IMR-90 (cell line): ENCODE results near the gene ZNF280B. TPM values are rescaled to one million over a fixed set of nuclear protein-coding genes. Genes with fewer than 3 reads are reported as not detected.

Experiments
- ATAC-seq: fragments of 200-7000 bp; cut with Tn5 transposase; 2 replicates; pipeline ENCODE4 v1.9.1; 2020; ENCODE audit warnings: low read depth, mild to moderate bottlenecking, moderate library complexity
- BruUV-seq: library from RNA; stranded (reverse); fragments of 400-500 nt; replicated peaks from 2 replicates; lab custom pipeline; 2021; lab: Mats Ljungman, UMichigan
- CTCF ChIA-PET: fragments of 300-600 bp; formaldehyde crosslinking; extraction: SDS; loops from one replicate; lab custom pipeline; 2021; ENCODE audit warnings: antibody characterized with exemption; lab: Yijun Ruan, JAX
- POLR2A ChIA-PET: fragments of 300-600 bp; sonication (Branson Sonifier 250); formaldehyde crosslinking; loops from one replicate; lab custom pipeline; 2022; ENCODE audit warnings: antibody characterized with exemption; ENCODE audit not compliant: unreplicated experiment; lab: Charles Lee
- DNase-seq: peaks from one replicate; pipeline ENCODE4 v3.0.0; 2013
- H2AFZ ChIP-seq: replicated peaks from 2 replicates; pipeline ENCODE3; 2013; ENCODE audit warnings: low read length, mild to moderate bottlenecking; ENCODE audit not compliant: poor library complexity
- H2AK5ac ChIP-seq: 2 replicates; pipeline ENCODE4 v1.6.1; 2013; ENCODE audit warnings: low read depth, low read length, inconsistent platforms
- H2AK9ac ChIP-seq: replicated peaks from 2 replicates; pipeline ENCODE3; 2013; ENCODE audit warnings: mild to moderate bottlenecking, low read depth, low read length, moderate library complexity; ENCODE audit not compliant: poor library complexity
- H2BK120ac ChIP-seq: 2 replicates; pipeline ENCODE4 v1.6.1; 2013; ENCODE audit warnings: low read depth, low read length, inconsistent platforms
- H2BK15ac ChIP-seq: 3 replicates; pipeline ENCODE4 v1.6.1; 2013; ENCODE audit warnings: low read depth, low read length, inconsistent platforms
- H2BK20ac ChIP-seq: 2 replicates; pipeline ENCODE4 v1.6.1; 2013; ENCODE audit warnings: low read depth, mild to moderate bottlenecking, inconsistent platforms, low read length, moderate library complexity
- H2BK5ac ChIP-seq: 2 replicates; pipeline ENCODE4 v1.6.1; 2013; ENCODE audit warnings: mild to moderate bottlenecking, low read depth, low read length, inconsistent platforms; ENCODE audit not compliant: poor library complexity, severe bottlenecking
- H3K14ac ChIP-seq: replicated peaks from 2 replicates; pipeline ENCODE4 v1.6.1; 2013; ENCODE audit warnings: low read depth, low read length, inconsistent platforms
- H3K18ac ChIP-seq: 2 replicates; pipeline ENCODE4 v1.6.1; 2013; ENCODE audit warnings: low read depth, low read length, control low read depth
- H3K23ac ChIP-seq: 2 replicates; pipeline ENCODE4 v1.6.1; 2013; ENCODE audit warnings: low read depth, low read length, inconsistent platforms
- H3K27ac ChIP-seq: 2 replicates; pipeline ENCODE4 v1.5.1; 2013; ENCODE audit warnings: mild to moderate bottlenecking, control low read depth, low read length; ENCODE audit not compliant: insufficient read depth
- H3K27me3 ChIP-seq: 2 replicates; pipeline ENCODE4 v1.6.1; 2013; ENCODE audit warnings: low read length; ENCODE audit not compliant: control insufficient read depth, insufficient read depth
- H3K36me3 ChIP-seq: 2 replicates; pipeline ENCODE4 v1.6.1; 2013; ENCODE audit warnings: low read length, mixed read lengths; ENCODE audit not compliant: control insufficient read depth, insufficient read depth
- H3K4ac ChIP-seq: 2 replicates; pipeline ENCODE4 v1.6.1; 2013; ENCODE audit warnings: low read depth, low read length, inconsistent platforms
- H3K4me1 ChIP-seq: 2 replicates; pipeline ENCODE4 v1.6.1; 2013; ENCODE audit warnings: low read length, mixed read lengths; ENCODE audit not compliant: control insufficient read depth, insufficient read depth
- H3K4me2 ChIP-seq: 2 replicates; pipeline ENCODE4 v1.6.1; 2013; ENCODE audit warnings: low read depth, mild to moderate bottlenecking, control low read depth, low read length, moderate library complexity
- H3K4me3 ChIP-seq: 2 replicates; pipeline ENCODE4 v1.5.1; 2013; ENCODE audit warnings: low read depth, mild to moderate bottlenecking, control low read depth, low read length, moderate library complexity; ENCODE audit not compliant: insufficient read depth
- H3K56ac ChIP-seq: 2 replicates; pipeline ENCODE4 v1.6.1; 2013; ENCODE audit warnings: low read length, inconsistent platforms; ENCODE audit not compliant: insufficient read depth; ENCODE audit errors: extremely low read depth
- H3K79me1 ChIP-seq, 2 experiments: 2 replicates each; pipeline ENCODE4 v1.6.1; 2013; ENCODE audit warnings: low read length in 2 of 2, inconsistent platforms in 1 of 2, low read depth in 1 of 2
- H3K9ac ChIP-seq: 2 replicates; pipeline ENCODE4 v1.6.1; 2013; ENCODE audit warnings: low read depth, low read length, control low read depth
- H3K9me1 ChIP-seq: 2 replicates; pipeline ENCODE4 v1.6.1; 2013; ENCODE audit warnings: low read length, inconsistent platforms; ENCODE audit not compliant: insufficient read depth
- H3K9me3 ChIP-seq: 2 replicates; pipeline ENCODE4 v1.6.1; 2013; ENCODE audit warnings: low read length; ENCODE audit not compliant: control insufficient read depth, insufficient read depth
- H4K20me1 ChIP-seq: 2 replicates; pipeline ENCODE4 v1.6.1; 2013; ENCODE audit warnings: low read length, inconsistent platforms; ENCODE audit not compliant: insufficient read depth
- H4K5ac ChIP-seq: 2 replicates; pipeline ENCODE4 v1.6.1; 2013; ENCODE audit warnings: mild to moderate bottlenecking, low read depth, low read length, control low read depth
- H4K8ac ChIP-seq, 2 experiments: 2 replicates each; pipeline ENCODE4 v1.6.1; 2013; ENCODE audit warnings: low read depth in 2 of 2, low read length in 2 of 2, control low read depth in 1 of 2, inconsistent platforms in 1 of 2
- H4K91ac ChIP-seq: 2 replicates; pipeline ENCODE4 v1.6.1; 2013; ENCODE audit warnings: low read depth, low read length, inconsistent platforms; ENCODE audit not compliant: insufficient read depth
- BHLHE40 ChIP-seq: fragments of 150-350 bp; IDR thresholded peaks from 2 replicates; pipeline ENCODE4 v1.6.1; 2016; ENCODE audit warnings: mild to moderate bottlenecking, low read depth, low read length
- CEBPB ChIP-seq: IDR thresholded peaks from 2 replicates; pipeline ENCODE4 v1.6.1; 2012; ENCODE audit warnings: low read depth, low read length, improper control_type of control experiment
- MAFK ChIP-seq: IDR thresholded peaks from 2 replicates; pipeline ENCODE4 v1.6.1; 2012; ENCODE audit warnings: low read depth, low read length, improper control_type of control experiment
- MAZ ChIP-seq: IDR thresholded peaks from 2 replicates; pipeline ENCODE4 v1.6.1; 2012; ENCODE audit warnings: low read depth, mild to moderate bottlenecking, low read length, improper control_type of control experiment, moderate library complexity, borderline replicate concordance
- POLR2A ChIP-seq: IDR thresholded peaks from 2 replicates; pipeline ENCODE4 v1.6.1; 2012; ENCODE audit warnings: mild to moderate bottlenecking, low read depth, low read length
- RAD21 ChIP-seq: IDR thresholded peaks from 2 replicates; pipeline ENCODE4 v1.6.1; 2012; ENCODE audit warnings: low read length, improper control_type of control experiment
- SMC3 ChIP-seq: fragments of 150-350 bp; IDR thresholded peaks from 2 replicates; pipeline ENCODE4 v1.6.1; 2016; ENCODE audit warnings: low read depth, mild to moderate bottlenecking, antibody characterized with exemption, low read length, moderate library complexity
- USF2 ChIP-seq: fragments of 150-350 bp; IDR thresholded peaks from 2 replicates; pipeline ENCODE4 v1.6.1; 2017; ENCODE audit warnings: mild to moderate bottlenecking, antibody characterized with exemption, low read length, low read depth
- WGBS, 2 experiments: methylation state at CpG; one replicate each; pipeline versions ENCODE4 v1.1.5 to v1.1.7; 2013; ENCODE audit warnings: missing lambda C conversion rate in 2 of 2; ENCODE audit not compliant: insufficient read length in 1 of 2; ENCODE audit errors: extremely low coverage in 2 of 2; 5-methylcytosine and 5-hydroxymethylcytosine counted together
- dilution Hi-C: fragments of 300-500 bp; cut with HindIII; formaldehyde crosslinking; loops from one replicate; pipeline ENCODE4 v1.14.3; 2018; ENCODE audit warnings: low sequenced_read_pairs; ENCODE audit not compliant: unreplicated experiment
- in situ Hi-C: fragments of 300-500 bp; cut with MboI; formaldehyde crosslinking; loops from 3 replicates; pipeline ENCODE4 v1.14.3; 2019; ENCODE audit warnings: low sequenced_read_pairs, inconsistent platforms, mixed read lengths
- intact Hi-C: fragments of 100-400 bp; cut with micrococcal nuclease; formaldehyde crosslinking; loops from 2 replicates; pipeline ENCODE4 v1.10.0; 2022
- polyA plus RNA-seq, 3 experiments: library from polyadenylated mRNA; depleted of rRNA; stranded (reverse); fragments of >200 nt; gene quantifications; 2 replicates each; pipeline ENCODE4 v1.2.3, GENCODE V29; 2012; ENCODE audit warnings: low replicate concordance in 1 of 3
- total RNA-seq: library from RNA; depleted of rRNA; stranded (reverse); fragments of >200 nt; gene quantifications from 2 replicates; pipeline ENCODE4 v1.2.3, GENCODE V29; 2012

The ZNF280B gene
- total and polyA plus RNA-seq, 2 of the 4 experiments (the other 2 are of a cell fraction): 0.65 to 1.4 TPM

GRCh38 chr22:22533863-22534262, 25.3 kb upstream of the ZNF280B start:
- H3K18ac ChIP-seq: no peak overlapping the region
- no peaks in the 10 kb centered on the region for H3K9me1 ChIP-seq
- H4K8ac ChIP-seq: no peak overlapping the region
- H3K4me2 ChIP-seq: no peak overlapping the region
- no peaks in the 10 kb centered on the region for H3K36me3 ChIP-seq
- H2BK120ac ChIP-seq: no peak overlapping the region
- no peak overlapping the region for H3K4ac ChIP-seq
- dilution Hi-C loops (no loop called here), intact Hi-C loops (no loop called here), in situ Hi-C loops (no loop called here)
- H3K27me3 ChIP-seq: no peaks in the 10 kb centered on the region
- H3K79me1 ChIP-seq: no peaks in the 10 kb centered on the region
- no TSS peak for BruUV-seq
- no peak for TF ChIP-seq CEBPB
- TF ChIP-seq POLR2A: no peak
- TF ChIP-seq MAZ: no peak
- TF ChIP-seq USF2: no peak
- no peak for TF ChIP-seq MAFK
- TF ChIP-seq RAD21: no peak
- TF ChIP-seq SMC3: no peak
- no peak for TF ChIP-seq BHLHE40
- DNase-seq (no peak), ATAC-seq (no peak)
- no peak overlapping the region for H3K4me3 ChIP-seq
- H3K9me3 ChIP-seq: no peaks in the 10 kb centered on the region
- no peak overlapping the region for H4K5ac ChIP-seq
- no CpG with 5 or more reads among the region's 5 CpGs for WGBS, 2 experiments
- H2BK20ac ChIP-seq: no peak overlapping the region
- no peak overlapping the region for H2AFZ ChIP-seq
- no peak overlapping the region for H2BK15ac ChIP-seq
- H2BK5ac ChIP-seq: no peak overlapping the region
- no peaks in the 10 kb centered on the region for H4K20me1 ChIP-seq
- H2AK9ac ChIP-seq: no peak overlapping the region
- POLR2A ChIA-PET: no interaction called here
- no peak overlapping the region for H3K56ac ChIP-seq
- H2AK5ac ChIP-seq: no peak overlapping the region
- CTCF ChIA-PET: no interaction called here
- H3K4me1 ChIP-seq: no peaks in the 10 kb centered on the region
- no peak overlapping the region for H3K9ac ChIP-seq
- H3K14ac ChIP-seq: no peak overlapping the region
- H4K91ac ChIP-seq: no peak overlapping the region
- no peak overlapping the region for H3K23ac ChIP-seq
- no peak overlapping the region for H3K27ac ChIP-seq
